GM21576 (cell line): ENCODE measurements around the gene SUSD4.

Experiments
- ATAC-seq: cut with Tn5 transposase; IDR thresholded peaks from one replicate; pipeline ENCODE4 v1.9.1; 2021; ENCODE audit warnings: mild to moderate bottlenecking, moderate library complexity; ENCODE audit not compliant: unreplicated experiment

The SUSD4 gene

DNA sequence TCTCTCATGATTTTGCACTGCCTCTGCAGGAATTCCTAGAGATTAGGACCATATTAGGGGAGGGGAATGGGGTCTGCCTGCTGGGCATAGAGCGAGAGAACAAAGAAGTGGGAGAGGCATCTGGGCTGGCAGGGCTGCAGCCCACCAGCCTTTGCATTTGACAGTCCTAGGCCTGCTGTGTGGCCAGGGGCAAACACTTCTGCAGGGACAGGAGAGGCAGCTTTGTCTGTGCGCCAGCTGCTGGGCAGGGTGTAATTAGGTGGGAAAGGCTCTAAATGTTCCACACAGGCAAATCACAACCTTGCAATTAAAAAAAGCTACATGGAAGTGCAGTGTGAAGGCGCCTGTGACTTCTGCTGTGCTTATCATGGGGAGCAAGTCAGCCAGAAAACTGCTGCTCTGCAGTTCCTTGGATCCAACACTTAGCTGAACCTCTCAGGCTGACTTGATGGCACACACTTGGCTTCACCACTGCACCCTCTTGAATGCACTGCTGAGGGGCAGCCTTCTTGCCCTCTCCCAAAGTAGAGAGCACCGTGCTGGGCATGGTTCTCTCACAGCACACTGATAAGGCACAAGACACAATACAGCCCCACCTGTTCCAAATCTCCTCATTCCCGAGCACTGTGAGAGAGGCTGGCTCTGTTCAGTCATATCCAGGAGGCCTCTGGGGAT, 147.3 kb downstream of the SUSD4 start:
- ATAC-seq: no peak

DNA sequence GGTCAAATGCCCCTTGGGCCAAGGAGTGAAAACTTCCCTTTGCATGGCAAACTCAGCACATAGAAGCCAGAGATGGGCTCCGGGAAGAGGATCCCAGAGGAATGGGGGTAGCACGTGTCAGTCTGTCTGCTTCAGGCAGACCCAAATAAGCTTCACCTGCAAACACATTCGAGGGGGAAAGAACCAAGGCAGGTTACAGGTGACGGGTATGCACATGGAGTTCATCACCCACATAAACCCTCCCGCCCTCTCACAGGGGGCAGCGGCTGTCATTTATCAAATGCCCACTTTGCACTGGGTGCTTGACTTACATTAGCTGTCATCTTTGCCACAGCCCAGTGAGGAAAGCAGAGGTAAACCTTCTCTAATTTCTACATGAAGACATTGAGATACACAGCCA, 147.9 kb downstream of the SUSD4 start:
- ATAC-seq: no peak

DNA sequence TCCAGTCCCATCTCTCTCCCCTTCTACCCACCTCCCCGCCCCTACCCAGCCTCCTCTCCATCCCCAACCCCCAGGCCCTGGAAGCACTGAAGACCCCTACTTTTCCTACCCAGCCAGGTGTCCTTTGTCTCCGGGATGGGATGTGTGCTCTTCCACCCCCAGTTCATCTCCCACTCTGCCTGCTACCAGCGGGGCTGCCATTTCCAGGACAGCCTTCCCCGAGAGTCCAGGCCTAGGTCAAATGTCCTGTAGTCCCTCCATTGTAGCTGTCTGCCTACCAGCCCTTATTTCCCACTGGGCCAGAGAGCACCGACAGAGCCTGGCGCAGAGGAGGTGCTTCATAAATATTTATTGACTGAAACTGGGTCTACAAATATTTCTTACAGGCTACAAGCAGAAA, 148.9 kb downstream of the SUSD4 start:
- ATAC-seq: no peak

- no peak for ATAC-seq
Observed at GRCh38 chr1:223214261-223214807, 149.6 kb downstream of the SUSD4 start.

DNA sequence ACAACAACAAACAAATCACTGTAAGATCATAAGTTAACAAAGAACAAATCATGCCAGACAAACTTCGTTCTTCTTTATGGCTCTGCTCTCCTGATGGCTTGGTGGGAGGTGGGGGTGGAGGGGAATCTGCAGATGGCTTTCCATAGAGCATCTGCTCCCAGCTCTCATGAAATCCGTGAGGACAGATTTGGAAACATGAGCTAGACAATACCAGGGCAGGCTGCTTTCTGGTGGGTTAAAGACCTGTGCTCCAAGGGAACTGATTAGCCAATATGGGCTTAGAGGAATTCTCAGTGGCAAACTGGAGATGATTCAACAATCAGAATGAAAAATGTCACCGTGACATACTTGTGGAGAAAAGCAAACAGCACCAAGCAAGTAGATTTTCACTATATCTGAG, 151.5 kb downstream of the SUSD4 start:
- no peak for ATAC-seq

GRCh38 chr1:223211323-223211985, 152.5 kb downstream of the SUSD4 start:
- ATAC-seq: no peak

DNA sequence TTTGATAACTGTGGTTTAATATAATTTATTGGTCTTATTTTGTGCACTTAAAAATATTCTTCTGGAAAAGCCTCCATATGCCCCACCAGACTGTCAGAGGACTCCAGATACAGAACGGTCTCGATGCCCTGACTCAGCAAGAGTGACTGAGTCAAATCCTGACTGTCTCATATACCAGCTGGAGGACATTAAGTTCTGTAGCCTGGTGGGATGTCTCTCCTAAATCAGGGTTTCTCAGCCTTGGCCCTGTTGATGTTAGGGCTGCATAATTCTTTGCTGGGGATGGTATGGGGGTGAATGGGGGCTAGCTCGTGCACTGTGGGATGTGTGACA, 153.2 kb downstream of the SUSD4 start:
- no peak for ATAC-seq

- ATAC-seq: no peak
Observed at GRCh38 chr1:223209992-223210787, 153.8 kb downstream of the SUSD4 start.

GRCh38 chr1:223209293-223209898, 154.6 kb downstream of the SUSD4 start:
- no peak for ATAC-seq

DNA sequence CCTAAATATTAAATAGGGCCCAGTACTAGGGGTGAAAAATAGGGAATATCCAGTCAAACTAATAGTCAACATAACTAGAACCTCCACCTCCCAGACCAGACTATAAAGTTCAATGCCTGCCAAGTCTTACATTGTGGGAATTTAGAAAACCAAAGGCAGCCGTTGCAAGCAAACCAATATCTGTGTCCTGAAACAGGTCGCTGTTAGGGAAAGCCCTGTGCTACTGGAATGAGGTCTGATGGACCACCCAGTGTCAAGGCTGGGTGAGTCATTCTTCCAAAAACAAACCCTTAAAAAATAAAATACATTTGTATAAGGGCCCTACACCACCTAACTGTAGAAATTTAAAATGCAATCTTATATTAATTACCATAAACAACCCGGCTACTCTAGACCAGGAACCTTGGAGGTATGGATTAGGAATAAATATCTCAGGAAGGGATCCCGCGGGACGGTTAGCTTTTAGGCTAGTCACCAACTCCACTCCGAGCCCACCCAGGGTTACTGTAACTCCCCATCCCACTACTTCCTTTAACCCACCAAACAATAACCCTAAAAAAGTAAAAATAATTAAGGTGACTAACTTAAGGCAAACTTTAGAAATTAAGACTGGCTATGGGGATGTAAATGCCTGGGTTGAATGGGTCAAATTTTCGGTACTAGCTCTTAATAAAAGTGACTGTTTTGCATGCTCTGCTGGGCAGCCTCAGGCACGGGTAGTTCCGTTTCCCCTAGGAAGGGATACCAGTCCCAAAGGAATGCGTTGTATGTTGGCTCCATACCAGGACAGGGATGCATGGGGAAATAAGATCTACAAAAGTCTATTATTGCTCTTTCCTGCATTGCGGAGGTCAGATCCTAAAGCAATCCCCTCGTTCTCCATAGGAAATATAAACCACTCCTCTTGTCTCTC, 155.6 kb downstream of the SUSD4 start:
- ATAC-seq: no peak

DNA sequence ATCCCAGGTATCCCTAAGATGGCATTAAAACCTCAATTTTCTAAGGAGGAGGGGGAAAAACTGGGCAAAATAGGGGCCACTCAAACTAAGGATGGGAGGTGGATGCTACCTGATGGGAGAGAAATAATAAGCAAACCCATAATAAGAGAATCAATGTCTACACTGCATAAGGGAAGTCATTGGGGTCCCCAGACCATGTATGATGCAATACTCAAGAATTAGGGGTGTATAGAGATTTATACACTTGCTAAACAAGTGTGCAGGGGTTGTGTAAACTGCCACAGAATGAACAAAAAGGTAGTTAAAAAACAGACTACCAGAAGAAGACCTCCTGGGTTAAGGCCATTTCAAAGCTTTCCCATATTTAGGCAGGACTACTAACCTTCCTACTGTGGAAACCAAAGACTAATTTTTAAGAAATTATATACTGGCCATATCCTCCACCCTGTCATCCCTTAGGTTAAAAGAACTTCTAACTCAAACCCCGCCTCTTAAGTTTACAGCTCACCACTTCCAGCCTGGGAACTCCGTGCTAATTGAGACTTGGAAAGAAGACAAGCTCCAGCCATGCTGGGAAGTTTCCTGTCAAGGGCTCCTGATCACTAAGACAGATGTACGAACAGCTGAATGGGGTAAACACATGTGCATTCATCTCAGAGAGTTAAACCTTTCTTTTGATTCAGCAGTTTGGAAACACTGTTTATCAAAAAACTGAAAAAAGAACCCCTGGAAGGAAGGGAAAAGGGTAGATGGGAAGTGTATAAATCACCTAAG, 156.5 kb downstream of the SUSD4 start:
- no peak for ATAC-seq

GRCh38 chr1:223204424-223204823, 159.6 kb downstream of the SUSD4 start:
- no peak for ATAC-seq

GRCh38 chr1:223203694-223204093, 160.3 kb downstream of the SUSD4 start:
- no peak for ATAC-seq

DNA sequence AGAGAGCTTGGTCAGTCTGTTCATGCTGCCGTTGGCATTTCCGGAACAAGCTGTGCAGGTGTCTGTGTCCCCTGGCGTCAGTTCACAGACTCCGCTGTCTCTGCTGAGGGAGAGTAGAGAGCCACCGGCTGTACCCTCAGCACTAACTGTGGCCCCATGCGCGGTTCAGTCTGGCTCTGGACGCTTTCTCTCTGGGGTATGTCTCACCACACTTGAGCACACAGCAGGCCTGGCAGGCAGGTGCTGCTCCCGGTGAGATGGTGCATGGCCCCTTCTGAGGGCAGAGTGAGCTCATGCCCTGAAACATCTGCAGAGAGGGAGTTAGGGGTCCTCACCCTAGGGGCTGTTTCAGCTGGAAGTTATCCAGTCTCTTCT, 161.0 kb downstream of the SUSD4 start:
- ATAC-seq: no peak

- no peak for ATAC-seq
Observed at GRCh38 chr1:223202376-223203033, 161.5 kb downstream of the SUSD4 start.

DNA sequence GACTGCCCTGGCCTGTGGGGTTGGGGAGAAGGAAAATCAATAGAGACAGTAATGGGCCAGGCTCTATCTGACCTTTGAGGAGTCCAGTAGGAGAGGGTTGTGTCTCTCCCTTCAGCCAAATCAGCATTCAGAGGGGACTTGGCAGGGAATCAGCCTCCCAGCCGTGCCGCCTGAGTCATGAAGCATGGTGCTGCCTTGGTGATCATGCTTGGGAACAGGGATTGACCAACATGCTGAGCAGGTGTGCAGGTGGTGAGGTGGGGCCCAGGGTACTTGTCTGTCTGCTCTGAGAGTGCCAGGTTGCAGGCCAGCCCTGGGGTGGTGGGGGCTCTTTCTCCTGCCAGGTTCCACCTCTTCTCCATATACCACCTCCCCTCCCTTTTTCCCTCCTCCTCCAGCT, 162.0 kb downstream of the SUSD4 start:
- ATAC-seq: no peak

GRCh38 chr1:223200903-223201302, 163.1 kb downstream of the SUSD4 start:
- no peak for ATAC-seq

- no peak for ATAC-seq
Observed at GRCh38 chr1:223199094-223199647, 164.8 kb downstream of the SUSD4 start.

- no peak for ATAC-seq
Observed at GRCh38 chr1:223198628-223198965, 165.4 kb downstream of the SUSD4 start.
